Fibroblast of mammary gland (primary cell): Measurements from ENCODE around the gene RPN1.
"Not testable (repeated sequence)": the region's sequence is repeated elsewhere in the genome, so short reads cannot be mapped to it uniquely, and the experiment has no call there.

Experiments
- DNase-seq: peaks from one replicate; pipeline ENCODE4 v3.0.0-alpha.2; 2010; ENCODE audit warnings: low read depth
- H3K4me3 ChIP-seq: 2 replicates; pipeline ENCODE4 v1.5.1; 2011; ENCODE audit warnings: low read depth, mild to moderate bottlenecking, low read length, moderate library complexity; ENCODE audit not compliant: control insufficient read depth
- CTCF ChIP-seq: conservative IDR thresholded peaks from 2 replicates; pipeline ENCODE4 v1.5.1; 2011; ENCODE audit warnings: low read depth, low read length, inconsistent platforms; ENCODE audit not compliant: control insufficient read depth, insufficient read depth

Gene RPN1

GRCh38 chr3:128667641-128668040 lies 17.0 kb upstream of the RPN1 start:
- DNase-seq, result no peak
- TF ChIP-seq CTCF, result no peak
- H3K4me3 ChIP-seq, result no peak overlapping the region

DNA sequence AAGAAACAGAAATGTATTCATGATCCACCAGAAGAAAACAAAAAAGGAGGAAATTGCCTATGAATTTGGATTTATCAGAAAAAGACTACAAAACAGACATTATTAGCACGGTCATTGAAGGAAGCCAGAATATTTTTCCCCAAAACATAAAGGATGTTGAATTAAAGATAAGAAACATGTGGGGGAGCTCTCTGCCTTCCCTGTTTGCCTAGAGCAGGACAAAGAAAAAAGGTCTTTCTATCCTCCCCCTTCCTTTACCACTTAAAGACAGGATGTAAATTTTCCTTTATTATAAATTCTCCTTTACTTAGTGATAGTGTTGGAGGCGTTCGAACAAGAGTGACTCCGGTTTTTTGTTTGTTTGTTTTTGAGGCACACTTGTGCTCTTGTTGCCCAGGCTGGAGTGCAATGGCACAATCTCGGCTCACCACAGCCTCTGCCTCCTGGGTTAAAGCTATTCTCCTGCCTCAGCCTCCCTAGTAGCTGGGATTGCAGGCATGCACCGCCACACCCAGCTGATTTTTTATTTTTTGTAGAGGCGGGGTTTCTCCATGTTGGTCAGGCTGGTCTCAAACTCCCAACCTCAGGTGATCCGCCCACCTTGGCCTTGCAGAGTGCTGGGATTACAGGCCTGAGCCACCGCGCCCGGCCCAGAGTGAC lies 14.9 kb upstream of the RPN1 start:
- DNase-seq, result no peak
- no peak for TF ChIP-seq CTCF
- no peak overlapping the region for H3K4me3 ChIP-seq

DNA sequence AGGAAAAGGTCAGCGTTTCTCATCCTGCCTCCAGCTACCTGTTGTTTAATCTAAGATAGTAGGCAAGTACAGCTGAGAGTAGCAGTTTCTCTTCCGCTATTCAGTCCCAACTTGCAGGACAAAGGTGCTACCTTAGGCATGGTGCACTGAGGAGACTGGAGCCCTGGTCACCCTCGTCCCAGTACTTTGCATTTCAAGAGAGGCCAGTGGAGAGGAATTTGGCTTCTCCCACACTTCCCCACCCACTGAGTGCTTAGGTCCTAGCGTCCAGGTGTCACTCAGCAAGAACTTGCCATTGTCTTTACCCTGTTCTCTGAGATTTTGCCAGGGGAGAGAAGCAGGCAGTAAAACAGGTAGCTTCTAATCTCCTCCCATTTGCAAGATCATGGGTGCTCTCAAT lies 12.5 kb upstream of the RPN1 start:
- DNase-seq, result no peak
- TF ChIP-seq CTCF, result no peak
- H3K4me3 ChIP-seq, result no peak overlapping the region

DNA sequence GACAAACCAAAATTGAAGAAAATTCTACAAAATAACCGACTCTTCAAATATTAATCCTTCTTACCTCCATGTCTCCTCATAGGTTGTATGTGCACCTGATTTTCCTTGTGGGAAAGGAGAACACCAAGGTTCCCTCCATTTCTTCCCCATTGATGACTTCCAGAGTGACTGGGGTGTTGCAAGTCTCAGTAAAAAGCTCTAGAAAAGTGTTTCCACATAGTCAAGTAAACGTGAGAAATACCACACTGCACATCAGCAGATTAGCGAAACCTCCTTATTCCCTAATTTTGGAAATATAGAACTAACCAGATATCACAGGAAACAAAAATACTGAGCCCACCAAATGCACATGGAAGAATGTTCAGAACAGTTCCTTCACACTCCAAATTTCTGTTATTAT lies 4.9 kb upstream of the RPN1 start:
- TF ChIP-seq CTCF, result no peak
- no peak overlapping the region for H3K4me3 ChIP-seq
- no peak for DNase-seq

DNA sequence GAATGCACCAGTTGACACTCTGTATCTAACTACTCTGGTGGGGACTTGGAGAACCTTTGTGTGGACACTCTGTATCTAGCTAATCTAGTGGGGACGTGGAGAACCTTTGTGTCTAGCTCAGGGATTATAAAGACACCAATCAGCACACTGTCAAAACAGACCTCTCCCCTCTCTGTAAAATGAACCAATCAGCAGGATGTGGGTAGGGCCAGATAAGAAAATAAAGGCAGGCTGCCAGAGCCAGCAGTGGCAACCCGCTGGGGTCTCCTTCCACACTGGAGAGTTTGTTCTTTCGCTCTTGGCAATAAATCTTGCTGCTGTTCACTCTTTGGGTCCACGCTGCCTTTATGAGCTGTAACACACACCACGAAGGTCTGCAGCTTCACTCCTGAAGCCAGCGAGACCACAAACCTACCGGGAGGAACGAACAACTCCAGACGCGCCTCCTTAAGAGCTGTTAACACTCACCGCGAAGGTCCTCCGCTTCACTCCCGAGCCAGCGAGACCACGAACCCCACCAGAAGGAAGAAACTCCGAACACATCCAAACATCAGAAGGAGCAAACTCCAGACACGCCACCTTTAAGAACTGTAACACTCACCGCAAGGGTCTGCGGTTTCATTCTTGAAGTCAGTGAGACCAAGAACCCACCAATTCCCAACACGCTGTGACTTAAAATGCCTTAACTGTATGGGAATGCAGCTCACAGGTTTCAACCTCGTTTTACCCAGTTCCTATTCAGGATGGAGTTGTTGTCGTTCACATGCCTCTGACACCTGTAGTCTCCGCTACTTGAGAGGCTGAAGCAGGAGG lies 3.6 kb upstream of the RPN1 start:
- not testable (repeated sequence) for H3K4me3 ChIP-seq, DNase-seq

DNA sequence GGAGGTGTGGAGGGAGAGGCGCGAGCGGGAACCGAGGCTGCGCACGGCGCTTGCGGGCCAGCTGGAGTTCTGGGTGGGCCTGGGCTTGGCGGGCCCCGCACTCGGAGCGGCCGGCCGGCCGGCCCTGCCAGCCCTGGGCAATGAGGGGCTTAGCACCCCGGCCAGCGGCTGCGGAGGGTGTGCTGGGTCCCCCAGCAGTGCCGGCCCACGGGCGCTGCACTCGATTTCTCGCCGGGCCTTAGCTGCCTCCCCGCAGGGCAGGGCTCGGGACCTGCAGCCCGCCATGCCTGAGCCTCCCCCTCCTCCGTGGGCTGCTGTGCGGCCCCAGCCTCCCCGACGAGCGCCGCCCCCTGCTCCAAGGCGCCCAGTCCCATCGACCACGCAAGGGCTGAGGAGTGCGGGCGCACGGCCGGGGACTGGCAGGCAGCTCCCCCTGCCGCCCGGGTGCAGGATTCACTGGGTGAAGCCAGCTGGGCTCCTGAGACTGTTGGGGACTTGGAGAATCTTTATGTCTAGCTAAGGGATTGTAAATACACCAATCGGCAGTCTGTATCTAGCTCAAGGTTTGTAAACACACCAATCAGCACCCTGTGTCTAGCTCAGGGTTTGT lies 2.9 kb upstream of the RPN1 start:
- not testable (repeated sequence) for DNase-seq, H3K4me3 ChIP-seq

- peak overlapping the region; percentile 94 for H3K4me3 ChIP-seq
- no peak for TF ChIP-seq CTCF
- DNase-seq, result no peak
Observed at GRCh38 chr3:128648940-128649663, 1.5 kb downstream of the RPN1 start.
